ENCODE data around the gene CBFA2T3. TPM values are rescaled to one million over a fixed set of nuclear protein-coding genes. Genes with fewer than 3 reads are reported as not detected.
"Not testable (repeated sequence)": the region's sequence is repeated elsewhere in the genome, so short reads cannot be mapped to it uniquely, and the experiment has no call there.

The CBFA2T3 gene
- polyA plus RNA-seq, 1 experiment = not detected

GRCh38 chr16:88897696-88898425 is 79.1 kb downstream of the CBFA2T3 start:
- Histone ChIP-seq H3K27ac (ENCODE audit: low read depth, low read length) (no peak overlapping the region), H3K4me3 (ENCODE audit: low read depth, low read length) (no peak overlapping the region), H3K27me3 (ENCODE audit: control insufficient read depth, insufficient read depth, low read length) (peaks cover 27% of the 10 kb centered on the region), H3K9me3 (ENCODE audit: control insufficient read depth, insufficient read depth, low read length) (peaks cover 11% of the 10 kb centered on the region; the same call in 1 of the 2 replicates)
- no peak for DNase-seq (ENCODE audit: low read depth, low spot score)
- TF ChIP-seq CTCF (IDR thresholded peaks at IDR 0.05; ENCODE audit: low read depth, low read length) = no peak
- CTCF ChIA-PET = no interaction called here
- POLR2A ChIA-PET = interaction anchor here (0.5 kb wide), 1 partner anchor 339 kb away, joined by 3 read pairs; no protein-coding TSS in a partner anchor

- ChIA-PET CTCF (no interaction called here), POLR2A (no interaction called here)
- DNase-seq (ENCODE audit: low read depth, low spot score) = no peak
- no peak overlapping the region for H3K27ac ChIP-seq (ENCODE audit: low read depth, low read length)
- peaks cover 25% of the 10 kb centered on the region for H3K27me3 ChIP-seq (ENCODE audit: control insufficient read depth, insufficient read depth, low read length)
- TF ChIP-seq CTCF (IDR thresholded peaks at IDR 0.05; ENCODE audit: low read depth, low read length) = no peak
- peaks cover 11% of the 10 kb centered on the region; the same call in 1 of the 2 replicates for H3K9me3 ChIP-seq (ENCODE audit: control insufficient read depth, insufficient read depth, low read length)
- no peak overlapping the region for H3K4me3 ChIP-seq (ENCODE audit: low read depth, low read length)
Measured at GRCh38 chr16:88896238-88897070, 80.6 kb downstream of the CBFA2T3 start.

- H3K27ac ChIP-seq (ENCODE audit: low read depth, low read length) = no peak overlapping the region
- ChIA-PET POLR2A (no interaction called here), CTCF (no interaction called here)
- peaks cover 13% of the 10 kb centered on the region; the same call in 1 of the 2 replicates for H3K9me3 ChIP-seq (ENCODE audit: control insufficient read depth, insufficient read depth, low read length)
- H3K4me3 ChIP-seq (ENCODE audit: low read depth, low read length) = no peak overlapping the region
- peaks cover 14% of the 10 kb centered on the region for H3K27me3 ChIP-seq (ENCODE audit: control insufficient read depth, insufficient read depth, low read length)
- no peak for DNase-seq (ENCODE audit: low read depth, low spot score)
- TF ChIP-seq CTCF (IDR thresholded peaks at IDR 0.05; ENCODE audit: low read depth, low read length) = no peak
Measured at GRCh38 chr16:88895335-88895734, 81.7 kb downstream of the CBFA2T3 start.

GRCh38 chr16:88894681-88895300 is 82.2 kb downstream of the CBFA2T3 start:
- no peak for DNase-seq (ENCODE audit: low read depth, low spot score)
- Histone ChIP-seq H3K9me3 (ENCODE audit: control insufficient read depth, insufficient read depth, low read length) (peaks cover 19% of the 10 kb centered on the region; the same call in 1 of the 2 replicates), H3K4me3 (ENCODE audit: low read depth, low read length) (no peak overlapping the region), H3K27ac (ENCODE audit: low read depth, low read length) (no peak overlapping the region), H3K27me3 (ENCODE audit: control insufficient read depth, insufficient read depth, low read length) (peaks cover 8% of the 10 kb centered on the region)
- no peak for TF ChIP-seq CTCF (IDR thresholded peaks at IDR 0.05; ENCODE audit: low read depth, low read length)
- ChIA-PET POLR2A (no interaction called here), CTCF (no interaction called here)

- H3K27ac ChIP-seq (ENCODE audit: low read depth, low read length); H3K27me3 ChIP-seq (ENCODE audit: control insufficient read depth, insufficient read depth, low read length); DNase-seq (ENCODE audit: low read depth, low spot score); H3K4me3 ChIP-seq (ENCODE audit: low read depth, low read length); POLR2A ChIA-PET; CTCF ChIA-PET: not testable (repeated sequence)
- peaks cover 24% of the 10 kb centered on the region for H3K9me3 ChIP-seq (ENCODE audit: control insufficient read depth, insufficient read depth, low read length)
Measured at GRCh38 chr16:88894266-88894665, 82.7 kb downstream of the CBFA2T3 start.

All from AG04450 (cell line).